ENCODE results near the gene ALDH2. TPM values are rescaled to one million over a fixed set of nuclear protein-coding genes. Genes with fewer than 3 reads are reported as not detected.

Gene ALDH2
- total RNA-seq, 2 donors from 2014 or later, result 76.6 to 91.4 TPM

GRCh38 chr12:111745211-111745610, 21.5 kb upstream of the ALDH2 start:
- Histone ChIP-seq H3K36me3 (ENCODE audit: control insufficient read depth, insufficient read depth, low read length) (peaks cover 24% of the 10 kb centered on the region), H3K4me1 (ENCODE audit: control insufficient read depth, insufficient read depth, low read length) (peaks cover 9% of the 10 kb centered on the region), H3K4me3 (ENCODE audit: low read length) (no peak overlapping the region), H3K9ac (ENCODE audit: extremely low read depth, low read length, poor library complexity, severe bottlenecking) (no peak overlapping the region), H3K27me3 (ENCODE audit: control insufficient read depth, insufficient read depth, low read length, poor library complexity, severe bottlenecking) (no peaks in the 10 kb centered on the region), H3K9me3 (ENCODE audit: control insufficient read depth, low read length) (no peaks in the 10 kb centered on the region), H3K27ac (ENCODE audit: low read depth, low read length) (no peak overlapping the region)
- Mint-ChIP-seq H3K4me3 (no peak overlapping the region), H3K9me3 (no peaks in the 10 kb centered on the region), H3K36me3 (ENCODE audit: low read depth) (peaks cover 42% of the 10 kb centered on the region), H3K4me1 (peaks cover 10% of the 10 kb centered on the region), H3K27ac (peak overlapping the region; percentile 30), H3K27me3 (ENCODE audit: insufficient read depth) (no peaks in the 10 kb centered on the region)
- DNase-seq, result peak; percentile 50
- 85 to 100% methylated on average over 2 to 4 of the region's 4 CpGs for WGBS, 2 experiments (ENCODE audit: insufficient coverage in 1 of 2, insufficient read length in 1 of 2)
- TF ChIP-seq, protein P1, sequence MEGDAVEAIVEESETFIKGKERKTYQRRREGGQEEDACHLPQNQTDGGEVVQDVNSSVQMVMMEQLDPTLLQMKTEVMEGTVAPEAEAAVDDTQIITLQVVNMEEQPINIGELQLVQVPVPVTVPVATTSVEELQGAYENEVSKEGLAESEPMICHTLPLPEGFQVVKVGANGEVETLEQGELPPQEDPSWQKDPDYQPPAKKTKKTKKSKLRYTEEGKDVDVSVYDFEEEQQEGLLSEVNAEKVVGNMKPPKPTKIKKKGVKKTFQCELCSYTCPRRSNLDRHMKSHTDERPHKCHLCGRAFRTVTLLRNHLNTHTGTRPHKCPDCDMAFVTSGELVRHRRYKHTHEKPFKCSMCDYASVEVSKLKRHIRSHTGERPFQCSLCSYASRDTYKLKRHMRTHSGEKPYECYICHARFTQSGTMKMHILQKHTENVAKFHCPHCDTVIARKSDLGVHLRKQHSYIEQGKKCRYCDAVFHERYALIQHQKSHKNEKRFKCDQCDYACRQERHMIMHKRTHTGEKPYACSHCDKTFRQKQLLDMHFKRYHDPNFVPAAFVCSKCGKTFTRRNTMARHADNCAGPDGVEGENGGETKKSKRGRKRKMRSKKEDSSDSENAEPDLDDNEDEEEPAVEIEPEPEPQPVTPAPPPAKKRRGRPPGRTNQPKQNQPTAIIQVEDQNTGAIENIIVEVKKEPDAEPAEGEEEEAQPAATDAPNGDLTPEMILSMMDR (conservative IDR thresholded peaks at IDR 0.05), result peak; percentile 39

- peak; percentile 52 for DNase-seq
- no peaks in the 10 kb centered on the region for H3K9me3 ChIP-seq (ENCODE audit: control insufficient read depth, low read length)
- Mint-ChIP-seq H3K36me3 (ENCODE audit: low read depth) (peaks cover 49% of the 10 kb centered on the region), H3K9me3 (no peaks in the 10 kb centered on the region), H3K27me3 (ENCODE audit: insufficient read depth) (no peaks in the 10 kb centered on the region), H3K4me3 (no peak overlapping the region), H3K4me1 (peaks cover 10% of the 10 kb centered on the region), H3K27ac (no peak overlapping the region)
- TF ChIP-seq, protein P1 (conservative IDR thresholded peaks at IDR 0.05), result no peak
- peaks cover 9% of the 10 kb centered on the region for H3K4me1 ChIP-seq (ENCODE audit: control insufficient read depth, insufficient read depth, low read length)
- H3K36me3 ChIP-seq (ENCODE audit: control insufficient read depth, insufficient read depth, low read length), result peaks cover 24% of the 10 kb centered on the region
- no peaks in the 10 kb centered on the region for H3K27me3 ChIP-seq (ENCODE audit: control insufficient read depth, insufficient read depth, low read length, poor library complexity, severe bottlenecking)
- H3K9ac ChIP-seq (ENCODE audit: extremely low read depth, low read length, poor library complexity, severe bottlenecking), result no peak overlapping the region
- H3K4me3 ChIP-seq (ENCODE audit: low read length), result no peak overlapping the region
- WGBS, 2 experiments (ENCODE audit: insufficient coverage in 1 of 2, insufficient read length in 1 of 2), result 90 to 91% methylated on average over 9 of the region's 9 CpGs
- H3K27ac ChIP-seq (ENCODE audit: low read depth, low read length), result no peak overlapping the region
These were observed 19.4 kb upstream of the ALDH2 start for GRCh38 chr12:111747333-111747732.

GRCh38 chr12:111748151-111748672, 18.5 kb upstream of the ALDH2 start:
- DNase-seq, result peak; percentile 30
- Histone ChIP-seq H3K9me3 (ENCODE audit: control insufficient read depth, low read length) (no peaks in the 10 kb centered on the region), H3K27me3 (ENCODE audit: control insufficient read depth, insufficient read depth, low read length, poor library complexity, severe bottlenecking) (no peaks in the 10 kb centered on the region), H3K9ac (ENCODE audit: extremely low read depth, low read length, poor library complexity, severe bottlenecking) (no peak overlapping the region), H3K4me1 (ENCODE audit: control insufficient read depth, insufficient read depth, low read length) (peaks cover 9% of the 10 kb centered on the region), H3K36me3 (ENCODE audit: control insufficient read depth, insufficient read depth, low read length) (peaks cover 24% of the 10 kb centered on the region), H3K4me3 (ENCODE audit: low read length) (no peak overlapping the region), H3K27ac (ENCODE audit: low read depth, low read length) (no peak overlapping the region)
- H3K4me1 Mint-ChIP-seq, result peaks cover 10% of the 10 kb centered on the region
- no peaks in the 10 kb centered on the region for H3K27me3 Mint-ChIP-seq (ENCODE audit: insufficient read depth)
- TF ChIP-seq, protein P1 (conservative IDR thresholded peaks at IDR 0.05), result no peak
- no peak overlapping the region for H3K27ac Mint-ChIP-seq
- H3K36me3 Mint-ChIP-seq (ENCODE audit: low read depth), result peaks cover 46% of the 10 kb centered on the region
- H3K9me3 Mint-ChIP-seq, result no peaks in the 10 kb centered on the region
- no peak overlapping the region for H3K4me3 Mint-ChIP-seq
- 90 to 97% methylated on average over 6 to 8 of the region's 8 CpGs for WGBS, 2 experiments (ENCODE audit: insufficient coverage in 1 of 2, insufficient read length in 1 of 2)
